ENCODE results near the gene GATD1. TPM values are rescaled to one million over a fixed set of nuclear protein-coding genes. Genes with fewer than 3 reads are reported as not detected.

Gene GATD1
- total RNA-seq, 1 experiment from 2014 or later: 43.6 TPM

GRCh38 chr11:727859-728748 is 49.2 kb downstream of the GATD1 start:
- no peak overlapping the region for H2AFZ ChIP-seq (ENCODE audit: low read length)
- H3K36me3 ChIP-seq (ENCODE audit: insufficient read depth, low read length): no peaks in the 10 kb centered on the region
- no peaks in the 10 kb centered on the region for H3K9me3 ChIP-seq (ENCODE audit: low read length)
- H3K27ac ChIP-seq (ENCODE audit: low read length): no peak overlapping the region
- no peaks in the 10 kb centered on the region for H3K79me2 ChIP-seq (ENCODE audit: low read length)
- no peaks in the 10 kb centered on the region for H3K9me2 ChIP-seq (replicated peaks; ENCODE audit: insufficient read depth, low read length)
- DNase-seq: peak; percentile 89
- H3K4me2 ChIP-seq (ENCODE audit: low read depth, low read length, poor library complexity, severe bottlenecking): no peak overlapping the region
- peaks cover 8% of the 10 kb centered on the region; the same call in 1 of the 2 replicates for H4K20me1 ChIP-seq (ENCODE audit: insufficient read depth, low read depth, low read length)
- no peak overlapping the region for H3K4me3 ChIP-seq (ENCODE audit: low read length)
- peaks cover 33% of the 10 kb centered on the region for H3K4me1 ChIP-seq (ENCODE audit: low read length)
- H3K27me3 ChIP-seq (ENCODE audit: low read length): no peaks in the 10 kb centered on the region
- no peak overlapping the region for H3K9ac ChIP-seq (ENCODE audit: low read length)

GRCh38 chr11:727281-727701 is 50.0 kb downstream of the GATD1 start:
- Histone ChIP-seq H3K9me2 (replicated peaks; ENCODE audit: insufficient read depth, low read length) (no peaks in the 10 kb centered on the region), H3K9me3 (ENCODE audit: low read length) (no peaks in the 10 kb centered on the region), H3K4me3 (ENCODE audit: low read length) (no peak overlapping the region), H3K4me2 (ENCODE audit: low read depth, low read length, poor library complexity, severe bottlenecking) (no peak overlapping the region), H4K20me1 (ENCODE audit: insufficient read depth, low read depth, low read length) (peaks cover 10% of the 10 kb centered on the region; the same call in 1 of the 2 replicates), H3K27ac (ENCODE audit: low read length) (no peak overlapping the region), H2AFZ (ENCODE audit: low read length) (no peak overlapping the region), H3K4me1 (ENCODE audit: low read length) (peaks cover 37% of the 10 kb centered on the region), H3K79me2 (ENCODE audit: low read length) (no peaks in the 10 kb centered on the region), H3K27me3 (ENCODE audit: low read length) (no peaks in the 10 kb centered on the region), H3K36me3 (ENCODE audit: insufficient read depth, low read length) (no peaks in the 10 kb centered on the region), H3K9ac (ENCODE audit: low read length) (no peak overlapping the region)
- DNase-seq: no peak

DNA sequence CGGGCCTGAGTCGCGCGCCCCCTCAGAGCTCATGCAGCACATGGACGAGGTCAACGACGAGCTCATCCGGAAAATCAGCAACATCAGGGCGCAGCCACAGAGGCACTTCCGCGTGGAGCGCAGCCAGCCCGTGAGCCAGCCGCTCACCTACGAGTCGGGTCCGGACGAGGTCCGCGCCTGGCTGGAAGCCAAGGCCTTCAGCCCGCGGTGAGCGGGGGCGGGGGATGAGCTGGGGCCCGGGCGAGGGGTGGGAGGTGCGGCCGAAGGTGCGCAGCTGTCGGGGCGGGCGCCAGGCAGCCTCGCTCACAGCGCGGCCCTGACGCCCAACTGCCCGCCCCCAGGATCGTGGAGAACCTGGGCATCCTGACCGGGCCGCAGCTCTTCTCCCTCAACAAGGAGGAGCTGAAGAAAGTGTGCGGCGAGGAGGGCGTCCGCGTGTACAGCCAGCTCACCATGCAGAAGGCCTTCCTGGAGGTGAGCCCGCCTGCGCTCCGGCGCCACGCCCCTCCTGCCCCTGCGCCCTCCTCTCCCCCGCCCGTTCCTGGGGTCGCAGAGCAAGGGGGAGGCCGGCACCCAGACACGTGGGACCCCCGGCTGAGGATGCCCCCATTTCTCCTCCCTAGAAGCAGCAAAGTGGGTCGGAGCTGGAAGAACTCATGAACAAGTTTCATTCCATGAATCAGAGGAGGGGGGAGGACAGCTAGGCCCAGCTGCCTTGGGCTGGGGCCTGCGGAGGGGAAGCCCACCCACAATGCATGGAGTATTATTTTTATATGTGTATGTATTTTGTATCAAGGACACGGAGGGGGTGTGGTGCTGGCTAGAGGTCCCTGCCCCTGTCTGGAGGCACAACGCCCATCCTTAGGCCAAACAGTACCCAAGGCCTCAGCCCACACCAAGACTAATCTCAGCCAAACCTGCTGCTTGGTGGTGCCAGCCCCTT is 50.7 kb downstream of the GATD1 start:
- peaks cover 45% of the 10 kb centered on the region for H3K4me1 ChIP-seq (ENCODE audit: low read length)
- no peak overlapping the region for H3K27ac ChIP-seq (ENCODE audit: low read length)
- H4K20me1 ChIP-seq (ENCODE audit: insufficient read depth, low read depth, low read length): peaks cover 11% of the 10 kb centered on the region; the same call in 1 of the 2 replicates
- no peaks in the 10 kb centered on the region for H3K36me3 ChIP-seq (ENCODE audit: insufficient read depth, low read length)
- H3K9me3 ChIP-seq (ENCODE audit: low read length): no peaks in the 10 kb centered on the region
- DNase-seq: peak; percentile 77
- peak overlapping the region; percentile 50; the same call in 1 of the 2 replicates for H2AFZ ChIP-seq (ENCODE audit: low read length)
- no peaks in the 10 kb centered on the region for H3K27me3 ChIP-seq (ENCODE audit: low read length)
- no peaks in the 10 kb centered on the region for H3K9me2 ChIP-seq (replicated peaks; ENCODE audit: insufficient read depth, low read length)
- peak overlapping the region; percentile 66 for H3K4me2 ChIP-seq (ENCODE audit: low read depth, low read length, poor library complexity, severe bottlenecking)
- no peaks in the 10 kb centered on the region for H3K79me2 ChIP-seq (ENCODE audit: low read length)
- H3K9ac ChIP-seq (ENCODE audit: low read length): peak overlapping the region; percentile 58
- peak overlapping the region; percentile 56 for H3K4me3 ChIP-seq (ENCODE audit: low read length)

- Histone ChIP-seq H3K27me3 (ENCODE audit: low read length) (no peaks in the 10 kb centered on the region), H3K4me3 (ENCODE audit: low read length) (peak overlapping the region; percentile 56; the same call in 1 of the 2 replicates), H3K4me1 (ENCODE audit: low read length) (peaks cover 46% of the 10 kb centered on the region), H3K27ac (ENCODE audit: low read length) (no peak overlapping the region), H3K36me3 (ENCODE audit: insufficient read depth, low read length) (no peaks in the 10 kb centered on the region), H3K9me2 (replicated peaks; ENCODE audit: insufficient read depth, low read length) (no peaks in the 10 kb centered on the region), H2AFZ (ENCODE audit: low read length) (no peak overlapping the region; the same call in 1 of the 2 replicates), H3K9me3 (ENCODE audit: low read length) (no peaks in the 10 kb centered on the region), H3K4me2 (ENCODE audit: low read depth, low read length, poor library complexity, severe bottlenecking) (peak overlapping the region; percentile 66), H4K20me1 (ENCODE audit: insufficient read depth, low read depth, low read length) (peaks cover 11% of the 10 kb centered on the region; the same call in 1 of the 2 replicates), H3K79me2 (ENCODE audit: low read length) (no peaks in the 10 kb centered on the region), H3K9ac (ENCODE audit: low read length) (peak overlapping the region; percentile 58)
- no peak for DNase-seq
These were observed 51.6 kb downstream of the GATD1 start for GRCh38 chr11:725624-726202.

DNA sequence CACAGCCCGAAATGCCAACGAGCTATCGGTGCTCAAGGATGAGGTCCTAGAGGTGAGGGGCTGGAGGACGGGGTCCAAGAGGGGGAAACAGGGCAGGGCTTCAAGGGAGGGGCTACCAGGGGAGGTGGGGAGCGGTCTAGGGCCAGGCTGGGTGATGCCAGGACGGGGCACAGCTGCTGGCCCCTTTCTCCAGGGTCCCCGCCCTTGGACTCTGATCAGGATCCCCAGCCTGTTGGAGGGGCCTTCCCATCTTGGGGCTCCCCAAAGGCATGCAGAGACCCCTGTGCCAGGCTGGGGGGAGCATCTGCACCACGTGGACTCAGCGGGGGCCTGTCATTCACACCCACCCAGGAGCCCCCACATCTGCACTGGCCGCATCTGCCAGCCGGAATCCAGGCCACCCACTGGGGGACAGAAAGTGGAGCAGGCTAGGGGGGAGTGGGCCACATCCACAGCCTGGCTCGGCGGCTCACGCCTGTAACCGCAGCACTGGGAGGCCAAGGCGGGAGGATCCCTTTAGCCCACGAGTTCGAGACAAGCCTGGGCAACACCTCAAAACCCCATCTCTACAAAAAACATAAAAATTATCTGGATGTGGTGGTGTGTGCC is 52.4 kb downstream of the GATD1 start:
- peaks cover 46% of the 10 kb centered on the region for H3K4me1 ChIP-seq (ENCODE audit: low read length)
- DNase-seq: no peak
- H4K20me1 ChIP-seq (ENCODE audit: insufficient read depth, low read depth, low read length): peaks cover 11% of the 10 kb centered on the region; the same call in 1 of the 2 replicates
- no peak overlapping the region for H3K4me2 ChIP-seq (ENCODE audit: low read depth, low read length, poor library complexity, severe bottlenecking)
- H3K79me2 ChIP-seq (ENCODE audit: low read length): no peaks in the 10 kb centered on the region
- H3K36me3 ChIP-seq (ENCODE audit: insufficient read depth, low read length): no peaks in the 10 kb centered on the region
- H3K4me3 ChIP-seq (ENCODE audit: low read length): no peak overlapping the region
- no peak overlapping the region for H3K9ac ChIP-seq (ENCODE audit: low read length)
- H2AFZ ChIP-seq (ENCODE audit: low read length): no peak overlapping the region
- no peaks in the 10 kb centered on the region for H3K9me3 ChIP-seq (ENCODE audit: low read length)
- no peaks in the 10 kb centered on the region for H3K9me2 ChIP-seq (replicated peaks; ENCODE audit: insufficient read depth, low read length)
- H3K27ac ChIP-seq (ENCODE audit: low read length): no peak overlapping the region
- H3K27me3 ChIP-seq (ENCODE audit: low read length): no peaks in the 10 kb centered on the region

DNA sequence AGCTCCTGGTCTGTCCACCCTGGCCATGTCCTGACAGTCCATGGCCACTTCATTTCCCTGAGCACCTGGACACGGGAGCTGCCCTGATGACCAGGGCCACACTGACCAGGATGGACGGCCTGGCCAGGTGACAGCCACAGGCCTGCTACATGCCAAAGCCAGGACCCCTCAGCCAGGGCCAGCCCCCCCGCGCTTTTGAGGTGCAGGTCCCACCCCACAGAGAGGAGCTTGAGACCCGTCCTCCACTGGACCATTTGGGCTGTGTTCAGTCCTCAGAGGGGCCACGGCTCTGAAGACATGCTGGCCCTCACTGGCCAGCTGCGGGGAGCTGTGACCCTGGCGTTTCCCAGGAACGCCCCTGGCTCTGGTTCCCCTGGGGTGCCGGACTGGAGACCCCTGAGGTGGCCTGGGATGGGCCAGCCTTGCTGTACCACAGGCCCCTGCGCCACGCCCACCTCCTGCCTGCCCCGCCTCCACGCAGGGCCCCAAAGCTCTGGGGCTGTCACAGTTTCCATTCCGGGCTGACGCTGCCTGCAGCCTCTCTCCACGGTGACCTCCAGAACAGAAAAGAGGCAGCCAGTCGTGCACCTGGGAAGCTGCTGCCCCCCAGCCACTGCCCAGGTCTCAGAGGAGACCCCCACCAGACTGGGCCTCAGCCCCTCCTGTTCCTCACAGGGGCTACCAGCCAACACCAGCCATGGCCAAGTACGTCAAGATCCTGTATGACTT is 53.1 kb downstream of the GATD1 start:
- H3K9me3 ChIP-seq (ENCODE audit: low read length): no peaks in the 10 kb centered on the region
- no peak overlapping the region for H2AFZ ChIP-seq (ENCODE audit: low read length)
- no peaks in the 10 kb centered on the region for H3K27me3 ChIP-seq (ENCODE audit: low read length)
- peak; percentile 66 for DNase-seq
- H3K79me2 ChIP-seq (ENCODE audit: low read length): no peaks in the 10 kb centered on the region
- H3K27ac ChIP-seq (ENCODE audit: low read length): no peak overlapping the region
- no peak overlapping the region for H3K9ac ChIP-seq (ENCODE audit: low read length)
- peaks cover 11% of the 10 kb centered on the region; the same call in 1 of the 2 replicates for H4K20me1 ChIP-seq (ENCODE audit: insufficient read depth, low read depth, low read length)
- H3K9me2 ChIP-seq (replicated peaks; ENCODE audit: insufficient read depth, low read length): no peaks in the 10 kb centered on the region
- H3K4me3 ChIP-seq (ENCODE audit: low read length): no peak overlapping the region
- H3K4me1 ChIP-seq (ENCODE audit: low read length): peaks cover 39% of the 10 kb centered on the region
- H3K4me2 ChIP-seq (ENCODE audit: low read depth, low read length, poor library complexity, severe bottlenecking): no peak overlapping the region
- no peaks in the 10 kb centered on the region for H3K36me3 ChIP-seq (ENCODE audit: insufficient read depth, low read length)

DNA sequence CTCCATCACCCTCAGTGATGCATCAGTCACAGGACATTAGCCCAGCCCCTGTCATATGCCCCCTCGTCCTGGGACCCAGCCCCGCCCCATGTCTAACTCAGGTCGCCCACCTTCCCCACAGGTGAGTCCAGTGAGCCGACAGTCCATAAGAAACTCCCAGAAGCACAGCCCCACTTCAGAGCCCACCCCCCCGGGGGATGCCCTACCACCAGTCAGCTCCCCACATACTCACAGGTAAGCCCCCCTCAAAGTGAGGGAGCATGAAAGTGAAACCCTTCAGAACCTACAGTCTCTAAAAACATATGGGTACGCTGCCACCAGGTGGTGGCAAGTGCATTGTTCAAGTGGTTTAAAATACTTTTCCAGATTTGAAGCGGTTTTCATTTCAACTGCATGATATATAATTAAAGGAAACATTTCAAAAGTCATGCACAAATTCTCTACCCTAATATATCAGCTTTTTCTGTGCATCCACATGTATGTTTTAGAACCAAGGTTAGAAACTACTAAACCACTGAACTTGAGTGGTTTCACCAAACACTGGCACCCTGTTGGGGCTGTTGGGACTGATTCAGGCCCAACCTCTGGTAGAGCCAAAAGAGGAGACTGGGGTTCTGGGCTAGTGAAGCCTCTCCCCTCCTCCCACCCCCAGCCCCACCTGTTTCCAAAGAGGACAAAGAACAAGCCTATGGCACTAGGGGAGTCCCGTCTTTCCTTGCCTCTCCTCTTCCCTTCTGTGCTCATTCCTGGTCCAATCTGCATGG is 54.0 kb downstream of the GATD1 start:
- Histone ChIP-seq H2AFZ (ENCODE audit: low read length) (no peak overlapping the region), H3K4me3 (ENCODE audit: low read length) (no peak overlapping the region), H3K9ac (ENCODE audit: low read length) (no peak overlapping the region), H3K9me2 (replicated peaks; ENCODE audit: insufficient read depth, low read length) (no peaks in the 10 kb centered on the region), H3K27ac (ENCODE audit: low read length) (no peak overlapping the region), H3K36me3 (ENCODE audit: insufficient read depth, low read length) (no peaks in the 10 kb centered on the region), H3K9me3 (ENCODE audit: low read length) (no peaks in the 10 kb centered on the region), H3K4me1 (ENCODE audit: low read length) (peaks cover 36% of the 10 kb centered on the region), H3K79me2 (ENCODE audit: low read length) (no peaks in the 10 kb centered on the region), H3K27me3 (ENCODE audit: low read length) (no peaks in the 10 kb centered on the region), H4K20me1 (ENCODE audit: insufficient read depth, low read depth, low read length) (peaks cover 11% of the 10 kb centered on the region; the same call in 1 of the 2 replicates), H3K4me2 (ENCODE audit: low read depth, low read length, poor library complexity, severe bottlenecking) (peak overlapping the region; percentile 21)
- peak; percentile 83 for DNase-seq

Measured in Karpas-422 (cell line).